ENCODE data around the gene ARPP21.

Gene ARPP21

DNA sequence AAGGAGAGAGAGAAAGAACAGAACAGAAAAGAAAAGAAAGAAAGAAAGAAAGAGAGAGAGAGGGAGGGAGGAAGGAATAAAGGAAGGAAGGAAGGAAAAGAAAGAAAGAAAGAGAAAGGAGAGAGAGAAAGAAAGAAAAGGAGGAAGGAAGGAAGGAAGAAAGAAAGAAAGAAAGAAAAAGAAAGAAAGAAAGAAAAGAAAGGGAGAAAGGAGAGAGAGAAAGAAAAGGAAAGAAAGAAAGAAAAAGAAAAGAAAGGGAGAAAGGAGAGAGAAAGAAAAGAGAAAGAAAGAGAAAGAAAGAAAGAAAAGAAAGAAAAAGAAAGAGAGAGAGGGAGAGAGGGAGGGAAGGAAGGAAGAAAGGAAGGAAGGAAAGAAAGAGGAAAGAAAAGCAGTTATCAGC, 108.8 kb downstream of the ARPP21 start:
- no peak for DNase-seq (ENCODE audit: low spot score)
- in situ Hi-C loops (cut with MboI; ENCODE audit: low sequenced_read_pairs, unreplicated experiment): no loop called here
- TF ChIP-seq, protein P1, sequence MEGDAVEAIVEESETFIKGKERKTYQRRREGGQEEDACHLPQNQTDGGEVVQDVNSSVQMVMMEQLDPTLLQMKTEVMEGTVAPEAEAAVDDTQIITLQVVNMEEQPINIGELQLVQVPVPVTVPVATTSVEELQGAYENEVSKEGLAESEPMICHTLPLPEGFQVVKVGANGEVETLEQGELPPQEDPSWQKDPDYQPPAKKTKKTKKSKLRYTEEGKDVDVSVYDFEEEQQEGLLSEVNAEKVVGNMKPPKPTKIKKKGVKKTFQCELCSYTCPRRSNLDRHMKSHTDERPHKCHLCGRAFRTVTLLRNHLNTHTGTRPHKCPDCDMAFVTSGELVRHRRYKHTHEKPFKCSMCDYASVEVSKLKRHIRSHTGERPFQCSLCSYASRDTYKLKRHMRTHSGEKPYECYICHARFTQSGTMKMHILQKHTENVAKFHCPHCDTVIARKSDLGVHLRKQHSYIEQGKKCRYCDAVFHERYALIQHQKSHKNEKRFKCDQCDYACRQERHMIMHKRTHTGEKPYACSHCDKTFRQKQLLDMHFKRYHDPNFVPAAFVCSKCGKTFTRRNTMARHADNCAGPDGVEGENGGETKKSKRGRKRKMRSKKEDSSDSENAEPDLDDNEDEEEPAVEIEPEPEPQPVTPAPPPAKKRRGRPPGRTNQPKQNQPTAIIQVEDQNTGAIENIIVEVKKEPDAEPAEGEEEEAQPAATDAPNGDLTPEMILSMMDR (IDR thresholded peaks at IDR 0.05; ENCODE audit: borderline replicate concordance, control extremely low read depth, extremely low read depth, insufficient read depth, missing control alignments): no peak

DNA sequence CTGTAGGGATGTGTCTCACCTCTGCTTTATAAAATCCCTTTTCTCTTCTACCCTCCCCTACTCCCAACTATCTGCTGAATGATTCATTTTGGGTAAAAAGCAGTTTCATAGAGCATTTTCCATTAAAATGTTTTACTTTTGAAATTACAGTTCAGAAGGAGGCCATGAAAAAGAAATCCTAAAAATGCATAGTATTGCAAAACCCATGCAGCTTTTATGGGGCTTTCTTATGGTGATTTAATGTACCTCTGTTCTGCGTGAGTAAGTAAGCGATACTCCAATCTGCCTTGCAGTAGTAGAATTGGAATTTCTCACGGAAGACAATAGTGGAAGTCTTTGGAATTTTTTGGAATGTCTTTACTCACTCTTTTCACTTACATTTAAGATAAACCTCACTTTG, 111.9 kb downstream of the ARPP21 start:
- in situ Hi-C loops (cut with MboI; ENCODE audit: low sequenced_read_pairs, unreplicated experiment): no loop called here
- TF ChIP-seq, protein P1 (IDR thresholded peaks at IDR 0.05; ENCODE audit: borderline replicate concordance, control extremely low read depth, extremely low read depth, insufficient read depth, missing control alignments): no peak
- no peak for DNase-seq (ENCODE audit: low spot score)

DNA sequence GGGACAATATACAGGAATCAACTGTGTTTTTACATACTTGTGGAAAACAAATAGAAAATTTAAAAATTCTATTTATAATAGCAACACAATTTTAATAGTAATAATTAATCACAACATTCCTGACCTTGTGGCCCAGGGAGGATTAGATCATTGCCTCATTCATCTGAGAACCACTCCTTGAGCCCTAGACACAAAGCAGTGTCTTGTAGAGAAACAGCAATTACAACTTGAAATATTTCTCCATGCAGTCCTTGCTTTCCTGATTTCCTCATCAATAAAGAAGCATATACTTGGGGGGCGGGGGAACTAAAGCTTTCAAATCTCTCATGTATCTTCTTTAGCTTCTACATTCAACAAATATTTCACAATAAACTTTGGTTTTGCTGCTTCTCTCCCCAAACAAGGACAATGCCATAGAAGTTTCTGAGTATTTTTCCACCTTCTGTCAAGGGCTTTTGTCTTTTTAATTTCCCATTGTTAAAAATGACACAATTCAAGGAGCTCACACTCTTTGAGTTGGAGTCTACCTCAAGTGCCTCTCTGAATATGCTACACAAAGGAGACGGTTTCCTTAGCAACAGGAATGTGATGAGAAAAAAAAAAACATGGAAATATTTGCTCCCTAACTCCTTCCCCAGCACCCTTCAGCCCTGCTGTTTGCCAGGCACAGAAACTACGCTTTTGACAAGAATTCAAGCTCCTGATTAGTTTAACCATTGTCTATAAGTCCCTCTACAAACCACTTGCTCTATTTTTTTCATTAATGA, 118.8 kb downstream of the ARPP21 start:
- in situ Hi-C loops (cut with MboI; ENCODE audit: low sequenced_read_pairs, unreplicated experiment): no loop called here
- TF ChIP-seq, protein P1 (IDR thresholded peaks at IDR 0.05; ENCODE audit: borderline replicate concordance, control extremely low read depth, extremely low read depth, insufficient read depth, missing control alignments): no peak
- no peak for DNase-seq (ENCODE audit: low spot score)

DNA sequence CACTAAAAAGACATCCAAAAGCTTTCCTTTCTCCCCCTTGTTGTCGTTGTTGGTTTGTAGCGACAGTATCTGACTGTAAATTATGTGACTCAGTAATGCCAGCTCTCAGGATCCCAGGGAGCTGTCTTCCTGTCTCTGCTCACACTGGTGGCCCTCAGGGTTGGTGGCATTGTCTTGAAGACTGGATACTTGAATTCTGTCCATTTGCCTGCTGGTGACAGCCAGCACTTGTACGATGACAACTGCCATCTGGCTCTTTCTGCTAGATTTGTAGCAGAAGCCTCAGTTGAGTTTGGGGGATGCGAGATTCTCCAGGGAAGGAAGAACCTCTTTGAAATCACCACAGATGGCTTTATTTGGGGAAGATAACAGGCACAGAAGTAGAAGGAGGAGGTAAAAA, 120.8 kb downstream of the ARPP21 start:
- TF ChIP-seq, protein P1 (IDR thresholded peaks at IDR 0.05; ENCODE audit: borderline replicate concordance, control extremely low read depth, extremely low read depth, insufficient read depth, missing control alignments): no peak
- in situ Hi-C loops (cut with MboI; ENCODE audit: low sequenced_read_pairs, unreplicated experiment): no loop called here
- DNase-seq (ENCODE audit: low spot score): no peak

DNA sequence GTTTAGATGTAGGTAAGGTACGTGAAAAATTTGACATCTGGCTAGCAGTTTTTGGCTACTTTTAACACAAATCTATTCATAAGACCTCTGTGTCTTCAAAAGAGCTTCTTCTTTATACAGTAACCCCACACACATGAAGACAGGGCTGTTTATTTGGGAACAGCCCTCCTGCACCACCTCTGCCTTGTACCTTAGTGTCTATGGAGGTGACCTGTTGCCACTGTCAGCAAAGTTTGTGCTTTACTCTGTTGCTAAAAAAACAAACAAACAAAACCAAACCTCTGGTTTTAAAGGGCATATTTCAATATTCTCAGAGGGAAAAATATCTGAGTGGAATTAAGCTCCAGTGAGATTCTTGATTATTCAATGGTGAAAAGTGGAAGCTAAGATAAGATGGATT, 122.0 kb downstream of the ARPP21 start:
- in situ Hi-C loops (cut with MboI; ENCODE audit: low sequenced_read_pairs, unreplicated experiment): no loop called here
- no peak for DNase-seq (ENCODE audit: low spot score)
- TF ChIP-seq, protein P1 (IDR thresholded peaks at IDR 0.05; ENCODE audit: borderline replicate concordance, control extremely low read depth, extremely low read depth, insufficient read depth, missing control alignments): no peak

DNA sequence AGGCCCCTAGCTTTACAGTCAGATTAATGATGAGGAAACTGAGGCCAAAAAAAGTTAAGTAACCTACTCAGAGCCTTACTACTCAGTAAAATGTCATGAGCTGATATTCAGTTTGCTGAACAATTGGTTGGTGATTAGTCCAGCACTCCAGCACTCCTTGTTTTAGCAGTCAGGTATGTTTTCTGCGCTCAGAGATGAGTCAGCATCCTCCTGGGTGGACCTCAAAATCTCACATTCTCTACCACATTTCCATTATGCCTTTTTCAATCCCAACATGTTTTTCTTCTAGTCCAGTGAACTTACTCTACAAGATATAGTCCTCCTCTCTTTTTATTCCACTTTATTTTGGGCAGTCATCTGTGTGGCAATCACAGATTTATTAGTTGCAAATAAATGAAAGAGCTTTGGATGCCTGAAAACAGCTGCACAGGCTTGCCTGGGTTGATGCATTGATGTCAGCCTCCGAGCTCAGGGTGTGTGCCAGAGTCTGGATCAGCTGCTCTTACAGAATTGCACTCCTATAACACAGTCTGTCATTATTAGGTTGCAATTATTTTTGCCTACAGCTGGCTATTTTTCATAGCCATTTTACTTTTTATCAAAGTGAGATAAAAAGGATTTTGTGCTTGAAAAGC, 133.2 kb downstream of the ARPP21 start:
- no peak for DNase-seq (ENCODE audit: low spot score)

More for the DNA sequence above, 133.2 kb downstream of the ARPP21 start:
- TF ChIP-seq, protein P1 (IDR thresholded peaks at IDR 0.05; ENCODE audit: borderline replicate concordance, control extremely low read depth, extremely low read depth, insufficient read depth, missing control alignments): no peak
- in situ Hi-C loops (cut with MboI; ENCODE audit: low sequenced_read_pairs, unreplicated experiment): no loop called here

All from GM13976 (cell line).